Calu3 (cell line): Measurements from ENCODE around the gene NR1H2. TPM values are rescaled to one million over a fixed set of nuclear protein-coding genes. Genes with fewer than 3 reads are reported as not detected.

ENCODE experiments used
- BruUV-seq: library from RNA; stranded (reverse); fragments of 400-500 nt; replicated peaks from 2 replicates; lab custom pipeline; 2021; lab: Mats Ljungman, UMichigan
- CTCF ChIA-PET: fragments of 300-600 bp; sonication (Branson Sonifier 250); formaldehyde crosslinking; loops from one replicate; lab custom pipeline; 2022; ENCODE audit warnings: antibody characterized with exemption; lab: Charles Lee
- DNase-seq: peaks from one replicate; pipeline ENCODE4 v3.0.0; 2022
- H3K27ac Mint-ChIP-seq: one replicate; pipeline ENCODE4 v1.8.0; 2022; ENCODE audit warnings: mixed read lengths; ENCODE audit not compliant: unreplicated experiment
- H3K27me3 Mint-ChIP-seq: one replicate; pipeline ENCODE4 v1.8.0; 2022; ENCODE audit warnings: mixed read lengths; ENCODE audit not compliant: unreplicated experiment
- H3K36me3 Mint-ChIP-seq: one replicate; pipeline ENCODE4 v1.8.0; 2022; ENCODE audit warnings: mild to moderate bottlenecking, moderate library complexity, mixed read lengths; ENCODE audit not compliant: insufficient read depth, unreplicated experiment
- H3K4me1 Mint-ChIP-seq: one replicate; pipeline ENCODE4 v1.8.0; 2022; ENCODE audit warnings: mild to moderate bottlenecking, low read depth, mixed read lengths; ENCODE audit not compliant: unreplicated experiment
- H3K4me3 Mint-ChIP-seq: one replicate; pipeline ENCODE4 v1.8.0; 2022; ENCODE audit warnings: mild to moderate bottlenecking, low read depth, moderate library complexity, mixed read lengths; ENCODE audit not compliant: unreplicated experiment
- H3K9me3 Mint-ChIP-seq: one replicate; pipeline ENCODE4 v1.8.0; 2022; ENCODE audit warnings: low read depth, mixed read lengths; ENCODE audit not compliant: unreplicated experiment
- CTCF ChIP-seq: fragments of 200-600 bp; IDR thresholded peaks from one replicate; pipeline ENCODE4 v1.8.0; 2022; ENCODE audit warnings: antibody characterized with exemption; ENCODE audit not compliant: unreplicated experiment
- intact Hi-C: fragments of 100-400 bp; cut with micrococcal nuclease; formaldehyde crosslinking; loops from one replicate; pipeline ENCODE4 v1.10.0; 2022; ENCODE audit not compliant: unreplicated experiment
- total RNA-seq: library from RNA; stranded (reverse); gene quantifications from 2 replicates; pipeline ENCODE4 v1.2.3, GENCODE V29; 2022

The NR1H2 gene
- total RNA-seq, 1 experiment from 2014 or later = 77.5 TPM

GRCh38 chr19:50419022-50419579 lies 42.8 kb downstream of the NR1H2 start:
- DNase-seq = no peak
- intact Hi-C loops = no loop called here
- no peak for TF ChIP-seq CTCF
- CTCF ChIA-PET = interaction anchor here (1.0 kb wide), 1 partner anchor 10 kb away, joined by 3 read pairs; no protein-coding TSS in a partner anchor
- H3K9me3 Mint-ChIP-seq = no peaks in the 10 kb centered on the region
- no TSS peak for BruUV-seq
- H3K4me3 Mint-ChIP-seq = no peak overlapping the region
- H3K36me3 Mint-ChIP-seq = no peaks in the 10 kb centered on the region
- H3K4me1 Mint-ChIP-seq = no peaks in the 10 kb centered on the region
- H3K27me3 Mint-ChIP-seq = peaks cover 14% of the 10 kb centered on the region
- no peak overlapping the region for H3K27ac Mint-ChIP-seq

- TF ChIP-seq CTCF = no peak
- Mint-ChIP-seq H3K9me3 (no peaks in the 10 kb centered on the region), H3K4me3 (no peak overlapping the region), H3K27me3 (peaks cover 14% of the 10 kb centered on the region), H3K27ac (no peak overlapping the region), H3K4me1 (no peaks in the 10 kb centered on the region), H3K36me3 (no peaks in the 10 kb centered on the region)
- intact Hi-C loops = no loop called here
- no TSS peak for BruUV-seq
- CTCF ChIA-PET = interaction anchor here (0.6 kb wide), 1 partner anchor 174 kb away, joined by 4 read pairs; no protein-coding TSS in a partner anchor
- DNase-seq = no peak
These were observed 43.4 kb downstream of the NR1H2 start for GRCh38 chr19:50419580-50420035.

- CTCF ChIA-PET = interaction anchor here (0.6 kb wide), 1 partner anchor 174 kb away, joined by 4 read pairs; no protein-coding TSS in a partner anchor
- Mint-ChIP-seq H3K9me3 (no peaks in the 10 kb centered on the region), H3K27ac (no peak overlapping the region), H3K4me3 (no peak overlapping the region), H3K36me3 (no peaks in the 10 kb centered on the region), H3K27me3 (peaks cover 14% of the 10 kb centered on the region), H3K4me1 (no peaks in the 10 kb centered on the region)
- no peak for DNase-seq
- intact Hi-C loops = no loop called here
- no peak for TF ChIP-seq CTCF
- BruUV-seq = no TSS peak
These were observed 43.9 kb downstream of the NR1H2 start for GRCh38 chr19:50420127-50420526.

- BruUV-seq = no TSS peak
- no peaks in the 10 kb centered on the region for H3K4me1 Mint-ChIP-seq
- H3K4me3 Mint-ChIP-seq = no peak overlapping the region
- no peaks in the 10 kb centered on the region for H3K36me3 Mint-ChIP-seq
- DNase-seq = no peak
- CTCF ChIA-PET = no interaction called here
- TF ChIP-seq CTCF = no peak
- H3K27me3 Mint-ChIP-seq = peaks cover 14% of the 10 kb centered on the region
- intact Hi-C loops = no loop called here
- no peak overlapping the region for H3K27ac Mint-ChIP-seq
- H3K9me3 Mint-ChIP-seq = no peaks in the 10 kb centered on the region
These were observed 44.6 kb downstream of the NR1H2 start for GRCh38 chr19:50420808-50421207.
